ENCODE results near the gene RNF41. TPM values are rescaled to one million over a fixed set of nuclear protein-coding genes. Genes with fewer than 3 reads are reported as not detected.

RNF41 gene
- total and polyA plus RNA-seq, 2 experiments from 2014 or later = 39.4 to 125 TPM

- Histone ChIP-seq H3K9ac (peak overlapping the region; percentile 82), H2AFZ (peak overlapping the region; percentile 92), H3K4me2 (ENCODE audit: unreplicated experiment) (peak overlapping the region; percentile 87), H3K27me3 (replicated peaks; ENCODE audit: insufficient read depth) (no peaks in the 10 kb centered on the region), H3F3A (ENCODE audit: insufficient read depth) (peaks cover 17% of the 10 kb centered on the region; the same call in 1 of the 2 replicates), H3K4me3 (peak overlapping the region; percentile 78), H3K4me1 (ENCODE audit: insufficient read depth) (peaks cover 16% of the 10 kb centered on the region), H4K20me1 (ENCODE audit: insufficient read depth) (no peaks in the 10 kb centered on the region), H3K9me2 (ENCODE audit: insufficient read depth) (no peaks in the 10 kb centered on the region), H3K79me2 (ENCODE audit: insufficient read depth) (peaks cover 20% of the 10 kb centered on the region), H3K9me3 (ENCODE audit: low read depth) (no peaks in the 10 kb centered on the region), H3K27ac (0 out of 2 replicates have a peak overlapping the region, but pooled peaks have one; percentile 81), H3K36me3 (ENCODE audit: low read depth) (no peaks in the 10 kb centered on the region)
- peak; percentile 30 for DNase-seq
- in situ Hi-C loops (cut with MboI) = no loop called here
- no peak for TF ChIP-seq EZH2phosphoT487 (IDR thresholded peaks at IDR 0.05; ENCODE audit: insufficient read depth, low read depth)
- TF ChIP-seq EZH2 (IDR thresholded peaks at IDR 0.05; ENCODE audit: insufficient read depth, poor library complexity, severe bottlenecking) = no peak
- 1 to 3% methylated on average over 8 of the region's 8 CpGs for WGBS, 2 experiments (ENCODE audit: low coverage in 1 of 2, low lambda C conversion rate in 2 of 2, missing lambda C conversion rate in 2 of 2)
Measured at GRCh38 chr12:56152756-56153677, 68.7 kb downstream of the RNF41 start.

Other genes with a start within 250 kb of the RNF41 start
- 47.0 and 58.6 TPM in 2 replicates for gene RAB5B, start 247.8 kb downstream of the RNF41 start, total RNA-seq (2014; rRNA removed; shearing (Covaris generic))
- 65.8 and 66.6 TPM in 2 replicates for gene RAB5B, start 247.8 kb downstream of the RNF41 start, polyA plus RNA-seq (2016; fragmentation: Nextera tagmentation; extraction: Ambion mirVana)
- 10.2 and 19.1 TPM in 2 replicates for gene SUOX, start 224.6 kb downstream of the RNF41 start, total RNA-seq (2014; rRNA removed; shearing (Covaris generic))
- 9.5 and 10.0 TPM in 2 replicates for gene SUOX, start 224.6 kb downstream of the RNF41 start, polyA plus RNA-seq (2016; fragmentation: Nextera tagmentation; extraction: Ambion mirVana)
- 1.4 and 1.5 TPM in 2 replicates for gene IKZF4, start 200.9 kb downstream of the RNF41 start, total RNA-seq (2014; rRNA removed; shearing (Covaris generic))
- gene IKZF4, start 200.9 kb downstream of the RNF41 start, polyA plus RNA-seq (2016; fragmentation: Nextera tagmentation; extraction: Ambion mirVana) = 0.99 and 1.1 TPM in 2 replicates
- gene RPS26, start 180.0 kb downstream of the RNF41 start, total RNA-seq (2014; rRNA removed; shearing (Covaris generic)) = 332 and 1,155 TPM in 2 replicates
- gene RPS26, start 180.0 kb downstream of the RNF41 start, polyA plus RNA-seq (2016; fragmentation: Nextera tagmentation; extraction: Ambion mirVana) = 271 and 274 TPM in 2 replicates
- 3.3 and 3.5 TPM in 2 replicates for gene ERBB3, start 141.8 kb downstream of the RNF41 start, total RNA-seq (2014; rRNA removed; shearing (Covaris generic))
- gene ERBB3, start 141.8 kb downstream of the RNF41 start, polyA plus RNA-seq (2016; fragmentation: Nextera tagmentation; extraction: Ambion mirVana) = 1.9 and 2.1 TPM in 2 replicates
- 115 and 120 TPM in 2 replicates for gene PA2G4, start 117.4 kb downstream of the RNF41 start, total RNA-seq (2014; rRNA removed; shearing (Covaris generic))
- gene PA2G4, start 117.4 kb downstream of the RNF41 start, polyA plus RNA-seq (2016; fragmentation: Nextera tagmentation; extraction: Ambion mirVana) = 152 and 157 TPM in 2 replicates
- gene RPL41, start 105.3 kb downstream of the RNF41 start, total RNA-seq (2014; rRNA removed; shearing (Covaris generic)) = 1,463 and 1,892 TPM in 2 replicates
- gene RPL41, start 105.3 kb downstream of the RNF41 start, polyA plus RNA-seq (2016; fragmentation: Nextera tagmentation; extraction: Ambion mirVana) = 2,480 and 2,545 TPM in 2 replicates
- 1.9 and 2.7 TPM in 2 replicates for gene ZC3H10, start 103.7 kb downstream of the RNF41 start, total RNA-seq (2014; rRNA removed; shearing (Covaris generic))
- 3.0 and 3.3 TPM in 2 replicates for gene ZC3H10, start 103.7 kb downstream of the RNF41 start, polyA plus RNA-seq (2016; fragmentation: Nextera tagmentation; extraction: Ambion mirVana)
- 164 and 216 TPM in 2 replicates for gene ESYT1, start 93.7 kb downstream of the RNF41 start, total RNA-seq (2014; rRNA removed; shearing (Covaris generic))
- gene ESYT1, start 93.7 kb downstream of the RNF41 start, polyA plus RNA-seq (2016; fragmentation: Nextera tagmentation; extraction: Ambion mirVana) = 108 and 115 TPM in 2 replicates
- gene MYL6B, start 69.3 kb downstream of the RNF41 start, total RNA-seq (2014; rRNA removed; shearing (Covaris generic)) = 23.5 and 53.2 TPM in 2 replicates
- gene MYL6B, start 69.3 kb downstream of the RNF41 start, polyA plus RNA-seq (2016; fragmentation: Nextera tagmentation; extraction: Ambion mirVana) = 67.8 and 72.8 TPM in 2 replicates
- gene MYL6, start 63.6 kb downstream of the RNF41 start, total RNA-seq (2014; rRNA removed; shearing (Covaris generic)) = 2,633 and 2,662 TPM in 2 replicates
- 3,948 and 3,969 TPM in 2 replicates for gene MYL6, start 63.6 kb downstream of the RNF41 start, polyA plus RNA-seq (2016; fragmentation: Nextera tagmentation; extraction: Ambion mirVana)
- 23.4 and 34.0 TPM in 2 replicates for gene SMARCC2, start 32.4 kb downstream of the RNF41 start, total RNA-seq (2014; rRNA removed; shearing (Covaris generic))
- 64.3 and 66.9 TPM in 2 replicates for gene SMARCC2, start 32.4 kb downstream of the RNF41 start, polyA plus RNA-seq (2016; fragmentation: Nextera tagmentation; extraction: Ambion mirVana)
- 29.9 and 42.1 TPM in 2 replicates for gene NABP2, start 2.4 kb upstream of the RNF41 start, total RNA-seq (2014; rRNA removed; shearing (Covaris generic))
- 40.1 and 40.4 TPM in 2 replicates for gene NABP2, start 2.4 kb upstream of the RNF41 start, polyA plus RNA-seq (2016; fragmentation: Nextera tagmentation; extraction: Ambion mirVana)
- gene SLC39A5, start 8.1 kb upstream of the RNF41 start, total RNA-seq (2014; rRNA removed; shearing (Covaris generic)) = not detected in 2 replicates
- gene SLC39A5, start 8.1 kb upstream of the RNF41 start, polyA plus RNA-seq (2016; fragmentation: Nextera tagmentation; extraction: Ambion mirVana) = not detected in 2 replicates
- gene ANKRD52, start 36.5 kb upstream of the RNF41 start, total RNA-seq (2014; rRNA removed; shearing (Covaris generic)) = 24.5 and 26.9 TPM in 2 replicates
- gene ANKRD52, start 36.5 kb upstream of the RNF41 start, polyA plus RNA-seq (2016; fragmentation: Nextera tagmentation; extraction: Ambion mirVana) = 61.5 and 61.7 TPM in 2 replicates
- gene COQ10A, start 45.0 kb upstream of the RNF41 start, total RNA-seq (2014; rRNA removed; shearing (Covaris generic)) = 8.2 and 10.3 TPM in 2 replicates
- gene COQ10A, start 45.0 kb upstream of the RNF41 start, polyA plus RNA-seq (2016; fragmentation: Nextera tagmentation; extraction: Ambion mirVana) = 9.6 and 9.8 TPM in 2 replicates
- 67.2 and 74.7 TPM in 2 replicates for gene CS, start 78.4 kb upstream of the RNF41 start, total RNA-seq (2014; rRNA removed; shearing (Covaris generic))
- 76.2 and 77.8 TPM in 2 replicates for gene CS, start 78.4 kb upstream of the RNF41 start, polyA plus RNA-seq (2016; fragmentation: Nextera tagmentation; extraction: Ambion mirVana)
- 89.9 and 97.5 TPM in 2 replicates for gene CNPY2, start 94.1 kb upstream of the RNF41 start, total RNA-seq (2014; rRNA removed; shearing (Covaris generic))
- gene CNPY2, start 94.1 kb upstream of the RNF41 start, polyA plus RNA-seq (2016; fragmentation: Nextera tagmentation; extraction: Ambion mirVana) = 248 and 253 TPM in 2 replicates
- gene PAN2, start 112.1 kb upstream of the RNF41 start, total RNA-seq (2014; rRNA removed; shearing (Covaris generic)) = 20.2 and 22.1 TPM in 2 replicates
- 7.2 and 9.1 TPM in 2 replicates for gene PAN2, start 112.1 kb upstream of the RNF41 start, polyA plus RNA-seq (2016; fragmentation: Nextera tagmentation; extraction: Ambion mirVana)
- not detected in 2 replicates for gene IL23A, start 117.0 kb upstream of the RNF41 start, total RNA-seq (2014; rRNA removed; shearing (Covaris generic))
- 0.19 and 0.31 TPM in 2 replicates for gene IL23A, start 117.0 kb upstream of the RNF41 start, polyA plus RNA-seq (2016; fragmentation: Nextera tagmentation; extraction: Ambion mirVana)
- gene STAT2, start 138.2 kb upstream of the RNF41 start, total RNA-seq (2014; rRNA removed; shearing (Covaris generic)) = 208 and 220 TPM in 2 replicates
- 104 and 109 TPM in 2 replicates for gene STAT2, start 138.2 kb upstream of the RNF41 start, polyA plus RNA-seq (2016; fragmentation: Nextera tagmentation; extraction: Ambion mirVana)
- not detected in 2 replicates for gene APOF, start 140.9 kb upstream of the RNF41 start, total RNA-seq (2014; rRNA removed; shearing (Covaris generic))
- gene APOF, start 140.9 kb upstream of the RNF41 start, polyA plus RNA-seq (2016; fragmentation: Nextera tagmentation; extraction: Ambion mirVana) = not detected in 2 replicates
- gene TIMELESS, start 227.5 kb upstream of the RNF41 start, total RNA-seq (2014; rRNA removed; shearing (Covaris generic)) = 4.2 and 4.5 TPM in 2 replicates
- gene TIMELESS, start 227.5 kb upstream of the RNF41 start, polyA plus RNA-seq (2016; fragmentation: Nextera tagmentation; extraction: Ambion mirVana) = 6.8 and 7.9 TPM in 2 replicates
- gene MIP, start 232.7 kb upstream of the RNF41 start, total RNA-seq (2014; rRNA removed; shearing (Covaris generic)) = not detected in 2 replicates
- gene MIP, start 232.7 kb upstream of the RNF41 start, polyA plus RNA-seq (2016; fragmentation: Nextera tagmentation; extraction: Ambion mirVana) = not detected in 2 replicates
- 1.8 TPM in 2 replicates for gene SPRYD4, start 246.7 kb upstream of the RNF41 start, total RNA-seq (2014; rRNA removed; shearing (Covaris generic))
- 1.6 TPM in 2 replicates for gene SPRYD4, start 246.7 kb upstream of the RNF41 start, polyA plus RNA-seq (2016; fragmentation: Nextera tagmentation; extraction: Ambion mirVana)

Data from GM23248 (cell line).